ENCODE results near the gene RASGRP4.

- no peak for TF ChIP-seq POLR2A (IDR thresholded peaks at IDR 0.05)
- no peak for TF ChIP-seq CTCF (IDR thresholded peaks at IDR 0.05)
Measured at GRCh38 chr19:38376576-38376975, 49.4 kb downstream of the RASGRP4 start.
